GM12892 (cell line): ENCODE data around the gene NYAP2.

Experiments used
- DNase-seq: peaks from one replicate; pipeline ENCODE4 v3.0.0; 2011; ENCODE audit not compliant: insufficient read length
- FAIRE-seq: peaks from 2 replicates; lab custom pipeline; 2011; peaks lifted over from hg19 to GRCh38; lab: Jason Lieb, UNC
- POLR2A ChIP-seq: IDR thresholded peaks from 2 replicates; pipeline ENCODE4 v1.6.1; 2011; ENCODE audit warnings: low read depth, low read length, control low read depth
- POLR2AphosphoS5 ChIP-seq: IDR thresholded peaks from 2 replicates; pipeline ENCODE4 v1.6.1; 2011; ENCODE audit warnings: low read depth, low read length, control low read depth
- TAF1 ChIP-seq: IDR thresholded peaks from 2 replicates; pipeline ENCODE4 v1.6.1; 2011; ENCODE audit warnings: low read depth, mild to moderate bottlenecking, control low read depth, low read length, borderline replicate concordance

The NYAP2 gene

GRCh38 chr2:225694664-225695063 is 295.2 kb downstream of the NYAP2 start:
- FAIRE-seq: no peak
- no peak for DNase-seq
- no peak for TF ChIP-seq POLR2AphosphoS5
- no peak for TF ChIP-seq TAF1
- no peak for TF ChIP-seq POLR2A

- no peak for FAIRE-seq
- DNase-seq: no peak
- TF ChIP-seq TAF1 (no peak), POLR2AphosphoS5 (no peak), POLR2A (no peak)
These were observed 298.4 kb downstream of the NYAP2 start for GRCh38 chr2:225697936-225698335.
